Loucy (cell line): ENCODE results near the gene G6PC3.

ENCODE experiments used
- H2AFZ ChIP-seq: fragments of 200-600 bp; sonication (generic); 2 replicates; pipeline ENCODE4 v1.6.0; 2016; ENCODE audit warnings: antibody characterized with exemption, mild to moderate bottlenecking, low read length, moderate library complexity
- H3F3A ChIP-seq: fragments of 200-600 bp; 2 replicates; pipeline ENCODE4 v1.6.0; 2016; ENCODE audit warnings: antibody characterized with exemption, low read depth, mild to moderate bottlenecking
- H3K27me3 ChIP-seq: fragments of 200-600 bp; sonication (generic); 2 replicates; pipeline ENCODE4 v1.6.1; 2014; ENCODE audit warnings: low read length, mild to moderate bottlenecking; ENCODE audit not compliant: insufficient read depth, poor library complexity, severe bottlenecking
- H3K36me3 ChIP-seq: fragments of 200-600 bp; sonication (generic); 2 replicates; pipeline ENCODE4 v1.6.1; 2016; ENCODE audit warnings: low read length; ENCODE audit not compliant: insufficient read depth
- H3K4me1 ChIP-seq: fragments of 200-600 bp; sonication (generic); 2 replicates; pipeline ENCODE4 v1.5.1; 2014; ENCODE audit warnings: low read length, mild to moderate bottlenecking; ENCODE audit not compliant: insufficient read depth, poor library complexity, severe bottlenecking
- H3K4me2 ChIP-seq: fragments of 200-600 bp; sonication (generic); 2 replicates; pipeline ENCODE4 v1.6.0; 2014; ENCODE audit warnings: antibody characterized with exemption, low read length, low read depth, mild to moderate bottlenecking; ENCODE audit not compliant: poor library complexity, severe bottlenecking
- H3K4me3 ChIP-seq: fragments of 200-600 bp; sonication (generic); 2 replicates; pipeline ENCODE4 v1.5.1; 2014; ENCODE audit warnings: low read length, mild to moderate bottlenecking, mixed read lengths; ENCODE audit not compliant: poor library complexity, severe bottlenecking
- H3K79me2 ChIP-seq: fragments of 200-600 bp; sonication (generic); 2 replicates; pipeline ENCODE4 v1.6.1; 2014; ENCODE audit warnings: low read length; ENCODE audit not compliant: insufficient read depth
- H3K9ac ChIP-seq: fragments of 200-600 bp; sonication (generic); 2 replicates; pipeline ENCODE4 v1.6.0; 2014; ENCODE audit warnings: mild to moderate bottlenecking, low read depth, low read length, moderate library complexity; ENCODE audit not compliant: poor library complexity, severe bottlenecking
- H3K9me2 ChIP-seq: fragments of 200-600 bp; sonication (generic); replicated peaks from 2 replicates; pipeline ENCODE4 v1.6.1; 2016; ENCODE audit warnings: low read depth, low read length, mixed read lengths
- H3K9me3 ChIP-seq: fragments of 200-600 bp; sonication (generic); 2 replicates; pipeline ENCODE4 v1.6.1; 2014; ENCODE audit warnings: mild to moderate bottlenecking, antibody characterized with exemption, low read length, low read depth; ENCODE audit not compliant: insufficient read depth
- H4K20me1 ChIP-seq: fragments of 200-600 bp; sonication (generic); 2 replicates; pipeline ENCODE4 v1.6.0; 2014; ENCODE audit warnings: antibody characterized with exemption, low read length, mild to moderate bottlenecking; ENCODE audit not compliant: insufficient read depth, poor library complexity, severe bottlenecking
- CTCF ChIP-seq: fragments of 200-600 bp; sonication (generic); conservative IDR thresholded peaks from 2 replicates; pipeline ENCODE4 v1.5.1; 2014; ENCODE audit warnings: mild to moderate bottlenecking, antibody characterized with exemption, low read length
- EZH2phosphoT487 ChIP-seq: fragments of 200-600 bp; IDR thresholded peaks from 2 replicates; pipeline ENCODE4 v1.6.1; 2018; ENCODE audit warnings: antibody characterized with exemption, mild to moderate bottlenecking, moderate library complexity, borderline replicate concordance

The G6PC3 gene

GRCh38 chr17:44061446-44061845 is 9.1 kb upstream of the G6PC3 start:
- Histone ChIP-seq H3K4me3 (peak overlapping the region; percentile 43), H3K36me3 (peaks cover 43% of the 10 kb centered on the region; the same call in 1 of the 2 replicates), H2AFZ (no peak overlapping the region), H3K9me3 (no peaks in the 10 kb centered on the region), H3K9ac (peak overlapping the region; percentile 28), H3K4me2 (peak overlapping the region; percentile 81), H3K4me1 (peaks cover 29% of the 10 kb centered on the region), H3F3A (no peaks in the 10 kb centered on the region), H4K20me1 (peaks cover 62% of the 10 kb centered on the region), H3K27me3 (no peaks in the 10 kb centered on the region), H3K79me2 (peaks cover 87% of the 10 kb centered on the region), H3K9me2 (no peaks in the 10 kb centered on the region)
- TF ChIP-seq CTCF (no peak), EZH2phosphoT487 (no peak)

- no peak for TF ChIP-seq EZH2phosphoT487
- no peak for TF ChIP-seq CTCF
- Histone ChIP-seq H3K4me2 (peak overlapping the region; percentile 81), H3K9me2 (no peaks in the 10 kb centered on the region), H3K36me3 (peaks cover 39% of the 10 kb centered on the region; the same call in 1 of the 2 replicates), H3F3A (no peaks in the 10 kb centered on the region), H4K20me1 (peaks cover 60% of the 10 kb centered on the region), H3K4me1 (peaks cover 32% of the 10 kb centered on the region), H3K79me2 (peaks cover 93% of the 10 kb centered on the region), H2AFZ (no peak overlapping the region), H3K9ac (peak overlapping the region; percentile 31), H3K4me3 (peak overlapping the region; percentile 80), H3K27me3 (no peaks in the 10 kb centered on the region), H3K9me3 (no peaks in the 10 kb centered on the region)
Measured at GRCh38 chr17:44062871-44063270, 7.7 kb upstream of the G6PC3 start.

GRCh38 chr17:44063704-44064639 is 6.6 kb upstream of the G6PC3 start:
- Histone ChIP-seq H3K4me1 (peaks cover 32% of the 10 kb centered on the region), H3K9ac (peak overlapping the region; percentile 31), H3K9me3 (no peaks in the 10 kb centered on the region), H3K79me2 (peaks cover 84% of the 10 kb centered on the region), H2AFZ (no peak overlapping the region), H3K4me2 (peak overlapping the region; percentile 81), H4K20me1 (peaks cover 56% of the 10 kb centered on the region), H3F3A (no peaks in the 10 kb centered on the region), H3K4me3 (peak overlapping the region; percentile 80), H3K36me3 (peaks cover 34% of the 10 kb centered on the region; the same call in 1 of the 2 replicates), H3K9me2 (no peaks in the 10 kb centered on the region), H3K27me3 (no peaks in the 10 kb centered on the region)
- TF ChIP-seq CTCF (no peak), EZH2phosphoT487 (no peak)
